IMR-90 (cell line): ENCODE results near the gene GPR161. TPM values are rescaled to one million over a fixed set of nuclear protein-coding genes. Genes with fewer than 3 reads are reported as not detected.

ENCODE experiments used
- ATAC-seq: fragments of 200-7000 bp; cut with Tn5 transposase; 2 replicates; pipeline ENCODE4 v1.9.1; 2020; ENCODE audit warnings: low read depth, mild to moderate bottlenecking, moderate library complexity
- BruUV-seq: library from RNA; stranded (reverse); fragments of 400-500 nt; replicated peaks from 2 replicates; lab custom pipeline; 2021; lab: Mats Ljungman, UMichigan
- CTCF ChIA-PET: fragments of 300-600 bp; formaldehyde crosslinking; extraction: SDS; loops from one replicate; lab custom pipeline; 2021; ENCODE audit warnings: antibody characterized with exemption; lab: Yijun Ruan, JAX
- POLR2A ChIA-PET: fragments of 300-600 bp; sonication (Branson Sonifier 250); formaldehyde crosslinking; loops from one replicate; lab custom pipeline; 2022; ENCODE audit warnings: antibody characterized with exemption; ENCODE audit not compliant: unreplicated experiment; lab: Charles Lee
- DNase-seq: peaks from one replicate; pipeline ENCODE4 v3.0.0; 2013
- H2AFZ ChIP-seq: replicated peaks from 2 replicates; pipeline ENCODE3; 2013; ENCODE audit warnings: low read length, mild to moderate bottlenecking; ENCODE audit not compliant: poor library complexity
- H2AK5ac ChIP-seq: 2 replicates; pipeline ENCODE4 v1.6.1; 2013; ENCODE audit warnings: low read depth, low read length, inconsistent platforms
- H2AK9ac ChIP-seq: replicated peaks from 2 replicates; pipeline ENCODE3; 2013; ENCODE audit warnings: mild to moderate bottlenecking, low read depth, low read length, moderate library complexity; ENCODE audit not compliant: poor library complexity
- H2BK120ac ChIP-seq: 2 replicates; pipeline ENCODE4 v1.6.1; 2013; ENCODE audit warnings: low read depth, low read length, inconsistent platforms
- H2BK15ac ChIP-seq: 3 replicates; pipeline ENCODE4 v1.6.1; 2013; ENCODE audit warnings: low read depth, low read length, inconsistent platforms
- H2BK20ac ChIP-seq: 2 replicates; pipeline ENCODE4 v1.6.1; 2013; ENCODE audit warnings: low read depth, mild to moderate bottlenecking, inconsistent platforms, low read length, moderate library complexity
- H2BK5ac ChIP-seq: 2 replicates; pipeline ENCODE4 v1.6.1; 2013; ENCODE audit warnings: mild to moderate bottlenecking, low read depth, low read length, inconsistent platforms; ENCODE audit not compliant: poor library complexity, severe bottlenecking
- H3K14ac ChIP-seq: replicated peaks from 2 replicates; pipeline ENCODE4 v1.6.1; 2013; ENCODE audit warnings: low read depth, low read length, inconsistent platforms
- H3K18ac ChIP-seq: 2 replicates; pipeline ENCODE4 v1.6.1; 2013; ENCODE audit warnings: low read depth, low read length, control low read depth
- H3K23ac ChIP-seq: 2 replicates; pipeline ENCODE4 v1.6.1; 2013; ENCODE audit warnings: low read depth, low read length, inconsistent platforms
- H3K27ac ChIP-seq: 2 replicates; pipeline ENCODE4 v1.5.1; 2013; ENCODE audit warnings: mild to moderate bottlenecking, control low read depth, low read length; ENCODE audit not compliant: insufficient read depth
- H3K27me3 ChIP-seq: 2 replicates; pipeline ENCODE4 v1.6.1; 2013; ENCODE audit warnings: low read length; ENCODE audit not compliant: control insufficient read depth, insufficient read depth
- H3K36me3 ChIP-seq: 2 replicates; pipeline ENCODE4 v1.6.1; 2013; ENCODE audit warnings: low read length, mixed read lengths; ENCODE audit not compliant: control insufficient read depth, insufficient read depth
- H3K4ac ChIP-seq: 2 replicates; pipeline ENCODE4 v1.6.1; 2013; ENCODE audit warnings: low read depth, low read length, inconsistent platforms
- H3K4me1 ChIP-seq: 2 replicates; pipeline ENCODE4 v1.6.1; 2013; ENCODE audit warnings: low read length, mixed read lengths; ENCODE audit not compliant: control insufficient read depth, insufficient read depth
- H3K4me2 ChIP-seq: 2 replicates; pipeline ENCODE4 v1.6.1; 2013; ENCODE audit warnings: low read depth, mild to moderate bottlenecking, control low read depth, low read length, moderate library complexity
- H3K4me3 ChIP-seq: 2 replicates; pipeline ENCODE4 v1.5.1; 2013; ENCODE audit warnings: low read depth, mild to moderate bottlenecking, control low read depth, low read length, moderate library complexity; ENCODE audit not compliant: insufficient read depth
- H3K56ac ChIP-seq: 2 replicates; pipeline ENCODE4 v1.6.1; 2013; ENCODE audit warnings: low read length, inconsistent platforms; ENCODE audit not compliant: insufficient read depth; ENCODE audit errors: extremely low read depth
- H3K79me1 ChIP-seq, 2 experiments: 2 replicates each; pipeline ENCODE4 v1.6.1; 2013; ENCODE audit warnings: low read length in 2 of 2, inconsistent platforms in 1 of 2, low read depth in 1 of 2
- H3K9ac ChIP-seq: 2 replicates; pipeline ENCODE4 v1.6.1; 2013; ENCODE audit warnings: low read depth, low read length, control low read depth
- H3K9me1 ChIP-seq: 2 replicates; pipeline ENCODE4 v1.6.1; 2013; ENCODE audit warnings: low read length, inconsistent platforms; ENCODE audit not compliant: insufficient read depth
- H3K9me3 ChIP-seq: 2 replicates; pipeline ENCODE4 v1.6.1; 2013; ENCODE audit warnings: low read length; ENCODE audit not compliant: control insufficient read depth, insufficient read depth
- H4K20me1 ChIP-seq: 2 replicates; pipeline ENCODE4 v1.6.1; 2013; ENCODE audit warnings: low read length, inconsistent platforms; ENCODE audit not compliant: insufficient read depth
- H4K5ac ChIP-seq: 2 replicates; pipeline ENCODE4 v1.6.1; 2013; ENCODE audit warnings: mild to moderate bottlenecking, low read depth, low read length, control low read depth
- H4K8ac ChIP-seq, 2 experiments: 2 replicates each; pipeline ENCODE4 v1.6.1; 2013; ENCODE audit warnings: low read depth in 2 of 2, low read length in 2 of 2, control low read depth in 1 of 2, inconsistent platforms in 1 of 2
- H4K91ac ChIP-seq: 2 replicates; pipeline ENCODE4 v1.6.1; 2013; ENCODE audit warnings: low read depth, low read length, inconsistent platforms; ENCODE audit not compliant: insufficient read depth
- BHLHE40 ChIP-seq: fragments of 150-350 bp; IDR thresholded peaks from 2 replicates; pipeline ENCODE4 v1.6.1; 2016; ENCODE audit warnings: mild to moderate bottlenecking, low read depth, low read length
- WGBS, 2 experiments: methylation state at CpG; one replicate each; pipeline versions ENCODE4 v1.1.5 to v1.1.7; 2013; ENCODE audit warnings: missing lambda C conversion rate in 2 of 2; ENCODE audit not compliant: insufficient read length in 1 of 2; ENCODE audit errors: extremely low coverage in 2 of 2; 5-methylcytosine and 5-hydroxymethylcytosine counted together
- dilution Hi-C: fragments of 300-500 bp; cut with HindIII; formaldehyde crosslinking; loops from one replicate; pipeline ENCODE4 v1.14.3; 2018; ENCODE audit warnings: low sequenced_read_pairs; ENCODE audit not compliant: unreplicated experiment
- in situ Hi-C: fragments of 300-500 bp; cut with MboI; formaldehyde crosslinking; loops from 3 replicates; pipeline ENCODE4 v1.14.3; 2019; ENCODE audit warnings: low sequenced_read_pairs, inconsistent platforms, mixed read lengths
- intact Hi-C: fragments of 100-400 bp; cut with micrococcal nuclease; formaldehyde crosslinking; loops from 2 replicates; pipeline ENCODE4 v1.10.0; 2022
- polyA plus RNA-seq, 3 experiments: library from polyadenylated mRNA; depleted of rRNA; stranded (reverse); fragments of >200 nt; gene quantifications; 2 replicates each; pipeline ENCODE4 v1.2.3, GENCODE V29; 2012; ENCODE audit warnings: low replicate concordance in 1 of 3
- total RNA-seq: library from RNA; depleted of rRNA; stranded (reverse); fragments of >200 nt; gene quantifications from 2 replicates; pipeline ENCODE4 v1.2.3, GENCODE V29; 2012
- TF ChIP-seq, protein P1 (sequence below): fragments of 150-350 bp; IDR thresholded peaks from 2 replicates; pipeline ENCODE4 v1.6.1; 2017; ENCODE audit warnings: mild to moderate bottlenecking, antibody characterized with exemption, low read length, low read depth
- TF ChIP-seq, protein P2 (sequence below): conservative IDR thresholded peaks from 2 replicates; pipeline ENCODE4 v1.5.1; 2012; ENCODE audit warnings: mild to moderate bottlenecking, low read depth, low read length, improper control_type of control experiment

The GPR161 gene
- total and polyA plus RNA-seq, 2 of the 4 experiments (the other 2 are of a cell fraction) = 12.5 to 13.3 TPM

GRCh38 chr1:168088511-168089325 lies 48.0 kb downstream of the GPR161 start:
- Histone ChIP-seq H3K14ac (no peak overlapping the region), H3K23ac (no peak overlapping the region), H3K27me3 (no peaks in the 10 kb centered on the region), H3K18ac (no peak overlapping the region), H3K79me1 (peaks cover 0 to 11% of the 10 kb centered on the region in 2 experiments; a peak in 1 of 4 replicates), H2BK120ac (no peak overlapping the region), H3K4me1 (peaks cover 8% of the 10 kb centered on the region), H3K4me3 (no peak overlapping the region), H2BK15ac (no peak overlapping the region), H3K4ac (no peak overlapping the region), H4K5ac (no peak overlapping the region), H3K9me1 (peaks cover 16% of the 10 kb centered on the region), H3K9me3 (no peaks in the 10 kb centered on the region), H3K56ac (no peak overlapping the region), H4K20me1 (no peaks in the 10 kb centered on the region), H4K91ac (no peak overlapping the region), H3K36me3 (peaks cover 21% of the 10 kb centered on the region), H2BK5ac (no peak overlapping the region), H2AK9ac (no peak overlapping the region), H3K4me2 (no peak overlapping the region), H4K8ac (no peak overlapping the region), H2AFZ (no peak overlapping the region), H3K9ac (no peak overlapping the region), H2BK20ac (no peak overlapping the region), H2AK5ac (no peak overlapping the region), H3K27ac (no peak overlapping the region)
- DNase-seq (peak; percentile 22), ATAC-seq (peak; percentile 27)
- dilution Hi-C loops (no loop called here), intact Hi-C loops (loop anchor here (1.0 kb wide), 1 partner anchor 13 kb away; no protein-coding TSS in a partner anchor), in situ Hi-C loops (loop anchor here (10.0 kb wide), 1 partner anchor 374 kb away; no protein-coding TSS in a partner anchor)
- ChIA-PET POLR2A (no interaction called here), CTCF (no interaction called here)
- TF ChIP-seq, protein P1, sequence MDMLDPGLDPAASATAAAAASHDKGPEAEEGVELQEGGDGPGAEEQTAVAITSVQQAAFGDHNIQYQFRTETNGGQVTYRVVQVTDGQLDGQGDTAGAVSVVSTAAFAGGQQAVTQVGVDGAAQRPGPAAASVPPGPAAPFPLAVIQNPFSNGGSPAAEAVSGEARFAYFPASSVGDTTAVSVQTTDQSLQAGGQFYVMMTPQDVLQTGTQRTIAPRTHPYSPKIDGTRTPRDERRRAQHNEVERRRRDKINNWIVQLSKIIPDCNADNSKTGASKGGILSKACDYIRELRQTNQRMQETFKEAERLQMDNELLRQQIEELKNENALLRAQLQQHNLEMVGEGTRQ = no peak
- no peak for TF ChIP-seq BHLHE40
- TF ChIP-seq, protein P2, sequence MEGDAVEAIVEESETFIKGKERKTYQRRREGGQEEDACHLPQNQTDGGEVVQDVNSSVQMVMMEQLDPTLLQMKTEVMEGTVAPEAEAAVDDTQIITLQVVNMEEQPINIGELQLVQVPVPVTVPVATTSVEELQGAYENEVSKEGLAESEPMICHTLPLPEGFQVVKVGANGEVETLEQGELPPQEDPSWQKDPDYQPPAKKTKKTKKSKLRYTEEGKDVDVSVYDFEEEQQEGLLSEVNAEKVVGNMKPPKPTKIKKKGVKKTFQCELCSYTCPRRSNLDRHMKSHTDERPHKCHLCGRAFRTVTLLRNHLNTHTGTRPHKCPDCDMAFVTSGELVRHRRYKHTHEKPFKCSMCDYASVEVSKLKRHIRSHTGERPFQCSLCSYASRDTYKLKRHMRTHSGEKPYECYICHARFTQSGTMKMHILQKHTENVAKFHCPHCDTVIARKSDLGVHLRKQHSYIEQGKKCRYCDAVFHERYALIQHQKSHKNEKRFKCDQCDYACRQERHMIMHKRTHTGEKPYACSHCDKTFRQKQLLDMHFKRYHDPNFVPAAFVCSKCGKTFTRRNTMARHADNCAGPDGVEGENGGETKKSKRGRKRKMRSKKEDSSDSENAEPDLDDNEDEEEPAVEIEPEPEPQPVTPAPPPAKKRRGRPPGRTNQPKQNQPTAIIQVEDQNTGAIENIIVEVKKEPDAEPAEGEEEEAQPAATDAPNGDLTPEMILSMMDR = no peak
- WGBS, 2 experiments = 90% methylated on average over 9 of the region's 14 CpGs; no CpG with 5 or more reads in 1 of the 2 experiments
- no TSS peak for BruUV-seq
